AG09319 (cell line): Measurements from ENCODE around the gene B3GLCT.

Source experiments
- DNase-seq: peaks from one replicate; pipeline ENCODE4 v3.0.0-alpha.2; 2010; ENCODE audit warnings: low read depth; ENCODE audit errors: extremely low read depth
- CTCF ChIP-seq: IDR thresholded peaks from 2 replicates; pipeline ENCODE4 v1.5.1; 2011; ENCODE audit warnings: low read depth, mild to moderate bottlenecking, inconsistent platforms, low read length, moderate library complexity

Gene B3GLCT

DNA sequence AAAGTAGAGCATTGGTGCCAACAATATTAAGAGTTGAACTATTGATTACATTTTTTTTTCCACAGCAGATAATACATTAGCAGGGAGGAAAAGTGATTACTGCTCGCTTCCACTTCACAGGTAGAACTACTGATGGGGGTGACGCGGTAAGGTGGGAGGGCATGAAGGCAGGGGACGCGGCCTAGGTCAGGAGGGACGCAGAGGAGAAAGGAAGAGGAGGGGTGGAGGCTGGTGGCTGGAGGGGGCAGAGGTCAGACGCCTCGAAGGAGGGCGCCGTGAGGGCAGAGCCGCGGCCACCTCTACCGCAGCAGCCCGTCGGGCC is 287 bp upstream of the B3GLCT start:
- no peak for DNase-seq
- TF ChIP-seq CTCF, result no peak

DNA sequence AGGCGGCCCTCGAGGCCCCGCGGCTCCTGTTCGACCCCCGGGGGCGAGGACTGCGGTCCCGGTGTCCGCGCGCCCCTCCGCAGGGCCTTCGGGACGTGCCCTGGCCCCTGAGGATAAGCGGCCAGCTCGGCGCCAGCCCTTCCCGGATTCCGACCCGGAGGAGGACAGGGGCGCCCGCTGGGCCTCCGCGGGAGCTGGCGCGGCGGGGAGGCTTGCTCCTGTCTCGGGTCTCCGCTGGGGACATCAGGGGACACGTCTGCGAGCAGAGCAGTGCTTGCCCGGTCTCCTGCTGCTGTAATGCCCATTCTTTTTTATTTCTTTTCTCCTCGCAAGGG is 829 bp downstream of the B3GLCT start:
- TF ChIP-seq CTCF, result no peak
- no peak for DNase-seq

GRCh38 chr13:31201341-31202031 is 1.7 kb downstream of the B3GLCT start:
- DNase-seq, result peak; percentile 23
- TF ChIP-seq CTCF, result no peak

DNA sequence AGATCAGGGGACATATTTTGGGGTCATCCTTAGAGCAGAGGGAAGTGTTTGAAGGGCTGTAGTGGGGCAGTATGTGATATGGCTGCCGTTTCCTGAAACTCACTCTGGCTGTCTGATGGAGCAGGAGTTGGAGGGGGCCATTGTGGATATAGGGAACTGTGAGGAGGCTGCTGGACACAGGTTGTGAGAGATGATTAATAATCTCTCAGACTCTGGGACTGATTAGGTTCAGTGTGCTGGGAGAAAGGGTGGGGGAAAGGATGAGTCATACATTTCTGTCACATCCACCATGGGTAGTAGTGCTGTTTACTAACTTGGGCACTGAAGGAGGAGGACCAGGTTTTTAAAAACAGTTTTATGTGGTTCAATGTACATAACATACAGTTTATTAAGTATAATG is 4.8 kb downstream of the B3GLCT start:
- no peak for TF ChIP-seq CTCF
- DNase-seq, result peak; percentile 32

DNA sequence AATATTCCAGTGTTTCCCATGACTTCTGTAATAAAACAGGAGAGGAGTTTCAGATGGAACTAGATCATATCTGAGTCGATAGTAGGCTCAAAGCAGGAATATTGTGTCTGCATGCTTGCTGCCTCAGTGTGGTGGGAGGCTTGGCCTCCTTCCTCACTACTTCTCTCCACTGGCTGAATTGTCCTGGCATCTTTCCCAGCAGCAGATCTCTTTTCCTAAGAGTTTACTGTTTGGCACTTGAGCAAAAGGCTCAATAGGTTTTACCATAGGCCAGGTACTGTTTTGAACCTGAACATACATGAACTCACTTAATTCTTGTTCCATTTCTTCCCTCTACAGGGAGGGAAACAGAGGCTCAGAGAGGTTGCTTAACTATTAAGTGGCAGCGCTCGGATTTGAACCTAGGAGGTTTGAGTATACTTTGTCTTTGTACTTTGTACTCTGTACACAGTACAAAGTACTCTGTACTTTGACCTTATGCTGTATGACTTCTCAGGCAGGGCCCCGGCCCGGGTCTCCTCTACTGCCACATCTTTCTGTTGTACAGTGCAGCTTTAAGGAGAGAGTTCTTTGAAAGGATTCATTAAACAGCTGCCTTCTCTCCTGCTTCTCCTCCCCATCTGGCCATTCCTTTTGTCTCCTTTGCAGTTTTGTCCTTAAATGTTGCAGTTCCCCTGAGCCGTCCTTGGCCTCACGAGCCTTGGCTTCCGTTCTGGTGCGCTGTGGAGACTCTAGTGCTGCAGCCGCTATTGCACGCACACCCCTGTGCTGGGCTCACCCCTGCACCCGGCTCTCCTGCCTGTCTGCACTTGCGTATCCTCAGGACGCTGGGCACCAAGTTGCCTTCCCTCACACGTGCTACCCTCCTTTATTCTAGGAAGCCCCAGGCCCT is 8.1 kb downstream of the B3GLCT start:
- DNase-seq, result peak; percentile 19
- TF ChIP-seq CTCF, result no peak

- TF ChIP-seq CTCF, result no peak
- no peak for DNase-seq
These were observed 8.9 kb downstream of the B3GLCT start for GRCh38 chr13:31208559-31209122.
